GM21717 (cell line): ENCODE data around the gene STOML1.
"Not testable (repeated sequence)": the region's sequence is repeated elsewhere in the genome, so short reads cannot be mapped to it uniquely, and the experiment has no call there.

Experiments used
- ATAC-seq: cut with Tn5 transposase; IDR thresholded peaks from one replicate; pipeline ENCODE4 v1.9.1; 2021; ENCODE audit warnings: mild to moderate bottlenecking, moderate library complexity; ENCODE audit not compliant: unreplicated experiment

STOML1 gene

GRCh38 chr15:73948982-73949381 lies 43.1 kb downstream of the STOML1 start:
- ATAC-seq, result no peak

- ATAC-seq, result no peak
Observed at GRCh38 chr15:73948396-73948795, 43.7 kb downstream of the STOML1 start.

GRCh38 chr15:73947651-73948050 lies 44.4 kb downstream of the STOML1 start:
- ATAC-seq, result no peak

- no peak for ATAC-seq
Observed at GRCh38 chr15:73946795-73947370, 45.2 kb downstream of the STOML1 start.

GRCh38 chr15:73946046-73946721 lies 45.9 kb downstream of the STOML1 start:
- no peak for ATAC-seq

- ATAC-seq, result no peak
Observed at GRCh38 chr15:73945130-73945508, 47.0 kb downstream of the STOML1 start.

- ATAC-seq, result no peak
Observed at GRCh38 chr15:73944161-73945129, 47.6 kb downstream of the STOML1 start.

GRCh38 chr15:73942751-73943270 lies 49.3 kb downstream of the STOML1 start:
- ATAC-seq, result no peak

GRCh38 chr15:73941871-73942635 lies 50.0 kb downstream of the STOML1 start:
- ATAC-seq, result no peak

GRCh38 chr15:73941449-73941848 lies 50.6 kb downstream of the STOML1 start:
- ATAC-seq, result no peak

GRCh38 chr15:73941044-73941443 lies 51.1 kb downstream of the STOML1 start:
- ATAC-seq, result no peak

- no peak for ATAC-seq
Observed at GRCh38 chr15:73940061-73940981, 51.8 kb downstream of the STOML1 start.

- no peak for ATAC-seq
Observed at GRCh38 chr15:73939138-73939537, 53.0 kb downstream of the STOML1 start.

- ATAC-seq, result not testable (repeated sequence)
Observed at GRCh38 chr15:73938516-73938915, 53.6 kb downstream of the STOML1 start.

GRCh38 chr15:73937726-73938125 lies 54.4 kb downstream of the STOML1 start:
- no peak for ATAC-seq

GRCh38 chr15:73937296-73937695 lies 54.8 kb downstream of the STOML1 start:
- ATAC-seq, result no peak

GRCh38 chr15:73936588-73937290 lies 55.4 kb downstream of the STOML1 start:
- no peak for ATAC-seq

GRCh38 chr15:73936181-73936580 lies 55.9 kb downstream of the STOML1 start:
- no peak for ATAC-seq

GRCh38 chr15:73935547-73935946 lies 56.5 kb downstream of the STOML1 start:
- ATAC-seq, result no peak
